ENCODE measurements around the gene PZP. TPM values are rescaled to one million over a fixed set of nuclear protein-coding genes. Genes with fewer than 3 reads are reported as not detected.

Gene PZP
- polyA plus RNA-seq, 1 donor from 2014 or later, result not detected

- Histone ChIP-seq H3K27me3 (ENCODE audit: insufficient read depth, low read depth, low read length) (no peaks in the 10 kb centered on the region), H3K79me2 (replicated peaks; ENCODE audit: insufficient read depth, low read length) (no peaks in the 10 kb centered on the region), H3K4me2 (ENCODE audit: low read length) (no peak overlapping the region), H3K27ac (ENCODE audit: low read length) (no peak overlapping the region), H3K36me3 (ENCODE audit: insufficient read depth, low read length) (no peaks in the 10 kb centered on the region), H3K9me3 (ENCODE audit: low read length) (no peaks in the 10 kb centered on the region), H3K9me2 (ENCODE audit: insufficient read depth, low read length) (no peaks in the 10 kb centered on the region), H2AFZ (ENCODE audit: low read depth, low read length) (no peak overlapping the region), H4K20me1 (ENCODE audit: insufficient read depth) (no peaks in the 10 kb centered on the region), H3F3A (ENCODE audit: insufficient read depth, low read length, poor library complexity, severe bottlenecking) (no peaks in the 10 kb centered on the region), H3K9ac (ENCODE audit: low read length) (no peak overlapping the region), H3K4me3 (ENCODE audit: low read length) (no peak overlapping the region)
- no peak for TF ChIP-seq CTCF (IDR thresholded peaks at IDR 0.05; ENCODE audit: poor library complexity, severe bottlenecking)
- no peak for TF ChIP-seq RAD21 (conservative IDR thresholded peaks at IDR 0.05)
- no peak for TF ChIP-seq MXI1 (conservative IDR thresholded peaks at IDR 0.05; ENCODE audit: poor library complexity, severe bottlenecking)
- no peak for TF ChIP-seq TAF1 (IDR thresholded peaks at IDR 0.05; ENCODE audit: low read depth)
- no peak for TF ChIP-seq EP300 (conservative IDR thresholded peaks at IDR 0.05; ENCODE audit: poor library complexity, severe bottlenecking)
- TF ChIP-seq, protein P1, sequence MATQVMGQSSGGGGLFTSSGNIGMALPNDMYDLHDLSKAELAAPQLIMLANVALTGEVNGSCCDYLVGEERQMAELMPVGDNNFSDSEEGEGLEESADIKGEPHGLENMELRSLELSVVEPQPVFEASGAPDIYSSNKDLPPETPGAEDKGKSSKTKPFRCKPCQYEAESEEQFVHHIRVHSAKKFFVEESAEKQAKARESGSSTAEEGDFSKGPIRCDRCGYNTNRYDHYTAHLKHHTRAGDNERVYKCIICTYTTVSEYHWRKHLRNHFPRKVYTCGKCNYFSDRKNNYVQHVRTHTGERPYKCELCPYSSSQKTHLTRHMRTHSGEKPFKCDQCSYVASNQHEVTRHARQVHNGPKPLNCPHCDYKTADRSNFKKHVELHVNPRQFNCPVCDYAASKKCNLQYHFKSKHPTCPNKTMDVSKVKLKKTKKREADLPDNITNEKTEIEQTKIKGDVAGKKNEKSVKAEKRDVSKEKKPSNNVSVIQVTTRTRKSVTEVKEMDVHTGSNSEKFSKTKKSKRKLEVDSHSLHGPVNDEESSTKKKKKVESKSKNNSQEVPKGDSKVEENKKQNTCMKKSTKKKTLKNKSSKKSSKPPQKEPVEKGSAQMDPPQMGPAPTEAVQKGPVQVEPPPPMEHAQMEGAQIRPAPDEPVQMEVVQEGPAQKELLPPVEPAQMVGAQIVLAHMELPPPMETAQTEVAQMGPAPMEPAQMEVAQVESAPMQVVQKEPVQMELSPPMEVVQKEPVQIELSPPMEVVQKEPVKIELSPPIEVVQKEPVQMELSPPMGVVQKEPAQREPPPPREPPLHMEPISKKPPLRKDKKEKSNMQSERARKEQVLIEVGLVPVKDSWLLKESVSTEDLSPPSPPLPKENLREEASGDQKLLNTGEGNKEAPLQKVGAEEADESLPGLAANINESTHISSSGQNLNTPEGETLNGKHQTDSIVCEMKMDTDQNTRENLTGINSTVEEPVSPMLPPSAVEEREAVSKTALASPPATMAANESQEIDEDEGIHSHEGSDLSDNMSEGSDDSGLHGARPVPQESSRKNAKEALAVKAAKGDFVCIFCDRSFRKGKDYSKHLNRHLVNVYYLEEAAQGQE (IDR thresholded peaks at IDR 0.05; ENCODE audit: borderline replicate concordance), result no peak
- TF ChIP-seq EZH2 (IDR thresholded peaks at IDR 0.05; ENCODE audit: borderline replicate concordance, insufficient read depth, low read length, poor library complexity, severe bottlenecking), result no peak
- TF ChIP-seq SMC3 (conservative IDR thresholded peaks at IDR 0.05; ENCODE audit: poor library complexity), result no peak
- TF ChIP-seq POLR2AphosphoS5 (IDR thresholded peaks at IDR 0.05), result no peak
Observed at GRCh38 chr12:9111525-9111924, 96.7 kb downstream of the PZP start.

- H3K9me2 ChIP-seq (ENCODE audit: insufficient read depth, low read length), result no peaks in the 10 kb centered on the region
- no peak overlapping the region for H3K9ac ChIP-seq (ENCODE audit: low read length)
- H3K27me3 ChIP-seq (ENCODE audit: insufficient read depth, low read depth, low read length), result no peaks in the 10 kb centered on the region
- H3K4me3 ChIP-seq (ENCODE audit: low read length), result no peak overlapping the region
- TF ChIP-seq EZH2 (IDR thresholded peaks at IDR 0.05; ENCODE audit: borderline replicate concordance, insufficient read depth, low read length, poor library complexity, severe bottlenecking) (no peak), POLR2AphosphoS5 (IDR thresholded peaks at IDR 0.05) (no peak), SMC3 (conservative IDR thresholded peaks at IDR 0.05; ENCODE audit: poor library complexity) (no peak), TAF1 (IDR thresholded peaks at IDR 0.05; ENCODE audit: low read depth) (no peak), RAD21 (conservative IDR thresholded peaks at IDR 0.05) (no peak)
- TF ChIP-seq, protein P1 (IDR thresholded peaks at IDR 0.05; ENCODE audit: borderline replicate concordance), result no peak
- no peak overlapping the region for H2AFZ ChIP-seq (ENCODE audit: low read depth, low read length)
- H3K4me2 ChIP-seq (ENCODE audit: low read length), result no peak overlapping the region
- H3K79me2 ChIP-seq (replicated peaks; ENCODE audit: insufficient read depth, low read length), result no peaks in the 10 kb centered on the region
- no peaks in the 10 kb centered on the region for H3K36me3 ChIP-seq (ENCODE audit: insufficient read depth, low read length)
- H3K27ac ChIP-seq (ENCODE audit: low read length), result no peak overlapping the region
- H3F3A ChIP-seq (ENCODE audit: insufficient read depth, low read length, poor library complexity, severe bottlenecking), result no peaks in the 10 kb centered on the region
- H4K20me1 ChIP-seq (ENCODE audit: insufficient read depth), result no peaks in the 10 kb centered on the region
- no peaks in the 10 kb centered on the region for H3K9me3 ChIP-seq (ENCODE audit: low read length)
Observed at GRCh38 chr12:9109737-9110491, 98.3 kb downstream of the PZP start.
